Fibroblast of upper back skin (primary cell): ENCODE data around the gene CIB1.
A peak's percentile ranks its signal among the peaks of the same experiment; 100 is the strongest.

Source experiments
- DNase-seq: peaks from one replicate; pipeline ENCODE4 v3.0.0-alpha.2; 2013

CIB1 gene

GRCh38 chr15:90213818-90214204, 19.9 kb downstream of the CIB1 start:
- DNase-seq = no peak

GRCh38 chr15:90213122-90213817, 20.5 kb downstream of the CIB1 start:
- no peak for DNase-seq

- no peak for DNase-seq
Observed at GRCh38 chr15:90212221-90213098, 21.3 kb downstream of the CIB1 start.

GRCh38 chr15:90211440-90212143, 22.1 kb downstream of the CIB1 start:
- DNase-seq = peak; percentile 55

GRCh38 chr15:90211009-90211408, 22.7 kb downstream of the CIB1 start:
- no peak for DNase-seq

- no peak for DNase-seq
Observed at GRCh38 chr15:90210593-90210992, 23.1 kb downstream of the CIB1 start.

GRCh38 chr15:90209591-90209990, 24.1 kb downstream of the CIB1 start:
- DNase-seq = no peak

- no peak for DNase-seq
Observed at GRCh38 chr15:90208356-90208755, 25.4 kb downstream of the CIB1 start.

- no peak for DNase-seq
Observed at GRCh38 chr15:90207252-90207651, 26.5 kb downstream of the CIB1 start.

GRCh38 chr15:90205886-90206285, 27.9 kb downstream of the CIB1 start:
- DNase-seq = no peak

GRCh38 chr15:90205050-90205848, 28.5 kb downstream of the CIB1 start:
- no peak for DNase-seq

GRCh38 chr15:90203922-90204321, 29.8 kb downstream of the CIB1 start:
- no peak for DNase-seq

GRCh38 chr15:90203473-90203872, 30.3 kb downstream of the CIB1 start:
- DNase-seq = no peak

- DNase-seq = no peak
Observed at GRCh38 chr15:90202929-90203328, 30.8 kb downstream of the CIB1 start.

- DNase-seq = no peak
Observed at GRCh38 chr15:90201944-90202375, 31.8 kb downstream of the CIB1 start.

- peak; percentile 46 for DNase-seq
Observed at GRCh38 chr15:90201130-90201943, 32.4 kb downstream of the CIB1 start, which contains the start of gene SEMA4B. Gene SEMA4B, plus strand, starts transcription at chr15:90201330. Its CDS starts 249 bp downstream, at chr15:90201579.

GRCh38 chr15:90200534-90201129, 33.1 kb downstream of the CIB1 start:
- DNase-seq = no peak

- DNase-seq = no peak
Observed at GRCh38 chr15:90194655-90195054, 39.1 kb downstream of the CIB1 start.

- no peak for DNase-seq
Observed at GRCh38 chr15:90192961-90193786, 40.6 kb downstream of the CIB1 start.

GRCh38 chr15:90191794-90192509, 41.8 kb downstream of the CIB1 start:
- DNase-seq = peak; percentile 29
